Endothelial cell of umbilical vein (primary cell): ENCODE data around the gene ICE2. TPM values are rescaled to one million over a fixed set of nuclear protein-coding genes. Genes with fewer than 3 reads are reported as not detected.

Experiments
- BruUV-seq: library from RNA; stranded (reverse); fragments of 400-500 nt; replicated peaks from 2 replicates; lab custom pipeline; 2021; lab: Mats Ljungman, UMichigan
- CTCF ChIA-PET: fragments of 300-600, 350-600 bp; sonication (Branson Sonifier 250); formaldehyde crosslinking; loops from one replicate; lab custom pipeline; 2021; ENCODE audit warnings: antibody characterized with exemption, inconsistent platforms; lab: Charles Lee
- POLR2A ChIA-PET: fragments of 300-600, 350-600 bp; sonication (Branson Sonifier 250); formaldehyde crosslinking; loops from one replicate; lab custom pipeline; 2021; ENCODE audit warnings: antibody characterized with exemption, inconsistent platforms; lab: Charles Lee
- DNase-seq: peaks from one replicate; pipeline ENCODE4 v3.0.0-alpha.2; 2011; ENCODE audit warnings: low read depth, low spot score
- FAIRE-seq: peaks from 2 replicates; lab custom pipeline; 2011; peaks lifted over from hg19 to GRCh38; lab: Jason Lieb, UNC
- H2AFZ ChIP-seq: 2 replicates; pipeline ENCODE4 v1.6.0; 2012; ENCODE audit warnings: low read depth, low read length, control low read depth, inconsistent platforms
- H3K27ac ChIP-seq: 2 replicates; pipeline ENCODE4 v1.5.1; 2011; ENCODE audit warnings: low read depth, mild to moderate bottlenecking, control low read depth, low read length, moderate library complexity; ENCODE audit not compliant: insufficient read depth
- H3K27me3 ChIP-seq, 2 experiments: 2 replicates each; pipeline versions ENCODE4 v1.6.0 to v1.6.1; 2011; ENCODE audit warnings: low read length in 2 of 2, mixed read lengths in 1 of 2; ENCODE audit not compliant: control insufficient read depth in 2 of 2, insufficient read depth in 2 of 2
- H3K36me3 ChIP-seq, 2 experiments: 2 replicates in 1 of 2; 3 replicates in 1 of 2; pipeline ENCODE4 v1.5.1; 2011; ENCODE audit warnings: low read length in 2 of 2, mild to moderate bottlenecking in 1 of 2, moderate library complexity in 1 of 2; ENCODE audit not compliant: control insufficient read depth in 2 of 2, insufficient read depth in 2 of 2; ENCODE audit errors: extremely low read depth in 1 of 2
- H3K4me1 ChIP-seq: 3 replicates; pipeline ENCODE4 v1.5.1; 2011; ENCODE audit warnings: mild to moderate bottlenecking, low read length; ENCODE audit not compliant: control insufficient read depth, insufficient read depth; ENCODE audit errors: extremely low read depth
- H3K4me2 ChIP-seq: 2 replicates; pipeline ENCODE4 v1.6.1; 2011; ENCODE audit warnings: low read length, control low read depth, mixed read lengths; ENCODE audit not compliant: insufficient read depth
- H3K4me3 ChIP-seq, 3 experiments: fragments of 200-600 bp in 1 of 3; sonication (generic), shearing (Covaris generic) in 1 of 3; replicated peaks in 1 of 3; 2 replicates each; pipeline ENCODE4 v1.5.1; 2011 to 2016; ENCODE audit warnings: control low read depth in 3 of 3, low read length in 3 of 3, mild to moderate bottlenecking in 2 of 3, inconsistent platforms in 1 of 3, low read depth in 1 of 3, moderate library complexity in 1 of 3; ENCODE audit not compliant: insufficient read depth in 1 of 3
- H3K79me2 ChIP-seq: 2 replicates; pipeline ENCODE4 v1.6.0; 2012; ENCODE audit warnings: low read length, inconsistent platforms; ENCODE audit not compliant: control insufficient read depth, insufficient read depth
- H3K9ac ChIP-seq: replicated peaks from 2 replicates; pipeline ENCODE3; 2011; ENCODE audit warnings: low read length, control low read depth; ENCODE audit not compliant: insufficient read depth; ENCODE audit errors: extremely low read depth
- H3K9me1 ChIP-seq: replicated peaks from 3 replicates; pipeline ENCODE4 v1.6.0; 2011; ENCODE audit warnings: mild to moderate bottlenecking, low read length; ENCODE audit not compliant: control insufficient read depth, insufficient read depth; ENCODE audit errors: extremely low read depth
- H3K9me3 ChIP-seq: replicated peaks from 2 replicates; pipeline ENCODE4 v1.5.1; 2012; ENCODE audit warnings: low read length, inconsistent platforms; ENCODE audit not compliant: control insufficient read depth, insufficient read depth
- H4K20me1 ChIP-seq: replicated peaks from 2 replicates; pipeline ENCODE3; 2011; ENCODE audit warnings: mild to moderate bottlenecking, low read length; ENCODE audit not compliant: control insufficient read depth, insufficient read depth; ENCODE audit errors: extremely low read depth
- EZH2 ChIP-seq: IDR thresholded peaks from 2 replicates; pipeline ENCODE4 v1.6.1; 2012; ENCODE audit warnings: borderline replicate concordance, low read depth, mild to moderate bottlenecking, moderate library complexity, low read length, inconsistent platforms; ENCODE audit not compliant: severe bottlenecking
- FOS ChIP-seq: IDR thresholded peaks from 2 replicates; pipeline ENCODE4 v1.6.1; 2011; ENCODE audit warnings: mild to moderate bottlenecking, low read length, moderate library complexity, borderline replicate concordance; ENCODE audit not compliant: insufficient read depth
- GATA2 ChIP-seq: IDR thresholded peaks from 2 replicates; pipeline ENCODE4 v1.7.0; 2011; ENCODE audit warnings: low read depth, mild to moderate bottlenecking, moderate library complexity, mixed read lengths, low read length; ENCODE audit not compliant: insufficient read length, insufficient read depth
- JUN ChIP-seq: IDR thresholded peaks from 2 replicates; pipeline ENCODE4 v1.6.1; 2011; ENCODE audit warnings: borderline replicate concordance, low read depth; ENCODE audit not compliant: insufficient read length, insufficient read depth
- MYC ChIP-seq: IDR thresholded peaks from one replicate; pipeline ENCODE4 v1.6.1; 2011; ENCODE audit warnings: mild to moderate bottlenecking, low read depth, low read length
- POLR2A ChIP-seq: IDR thresholded peaks from 2 replicates; pipeline ENCODE4 v1.6.1; 2012; ENCODE audit warnings: low read depth, mild to moderate bottlenecking, control low read depth, low read length
- POLR2AphosphoS5 ChIP-seq: IDR thresholded peaks from 2 replicates; pipeline ENCODE4 v1.6.1; 2012; ENCODE audit warnings: low read depth, mild to moderate bottlenecking, control low read depth, low read length, moderate library complexity; ENCODE audit not compliant: insufficient read depth
- dilution Hi-C: fragments of 300-500 bp; cut with MboI; formaldehyde crosslinking; loops from one replicate; pipeline ENCODE4 v1.15.0; 2019; ENCODE audit warnings: low sequenced_read_pairs; ENCODE audit not compliant: extremely low pct_ligation_motif_present
- intact Hi-C: fragments of 100-400 bp; cut with micrococcal nuclease; formaldehyde crosslinking; loops from one replicate; pipeline ENCODE4 v1.10.0; 2022
- polyA plus RNA-seq, 4 experiments: library from polyadenylated mRNA; depleted of rRNA in 3 of 4; stranded (reverse) in 3 of 4; unstranded in 1 of 4; fragments of >200 nt; gene quantifications; 2 replicates each; pipeline versions ENCODE4 v1.2.1 to v1.2.3, GENCODE V29; 2011 to 2012; ENCODE audit warnings: missing spikeins in 1 of 4
- total RNA-seq: library from RNA; stranded (reverse); gene quantifications from 2 replicates; pipeline ENCODE4 v1.2.3, GENCODE V29; 2021
- TF ChIP-seq, protein P1 (sequence below): IDR thresholded peaks from 2 replicates; pipeline ENCODE4 v1.6.1; 2011; ENCODE audit not compliant: insufficient read depth, insufficient read length
- TF ChIP-seq, protein P2 (sequence below), 2 donors: IDR thresholded peaks; 1 replicate in 1 of 2; 2 replicates in 1 of 2; pipeline ENCODE4 v1.5.1; 2011; ENCODE audit warnings: low read length in 2 of 2, mild to moderate bottlenecking in 2 of 2, moderate library complexity in 2 of 2, control low read depth in 1 of 2, inconsistent platforms in 1 of 2, low read depth in 1 of 2; ENCODE audit not compliant: insufficient read depth in 1 of 2; ENCODE audit errors: extremely low read depth in 1 of 2

The ICE2 gene
- total and polyA plus RNA-seq, 2 donors (not counting 3 experiments of a cell fraction or from before 2014, with no cell fraction given), result 22.1 to 57.0 TPM

DNA sequence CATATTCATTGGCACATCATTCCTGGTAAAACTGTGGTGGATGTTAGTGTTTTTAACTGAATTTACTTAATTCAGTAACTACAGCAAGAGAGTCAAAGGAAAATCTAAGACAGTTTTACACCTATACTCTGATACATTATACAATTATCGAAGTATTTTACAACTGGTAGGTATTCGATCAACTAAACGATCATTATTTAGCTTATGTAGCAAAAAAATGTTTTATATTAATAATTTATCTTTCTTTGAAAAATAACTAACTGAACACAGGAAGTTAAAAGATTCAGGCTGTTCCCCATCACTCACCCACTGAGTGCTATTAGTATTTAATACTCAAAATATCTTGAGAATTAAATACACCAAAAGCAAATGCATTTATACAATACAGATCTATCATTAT lies 21.0 kb downstream of the ICE2 start:
- H4K20me1 ChIP-seq, result no peaks in the 10 kb centered on the region
- dilution Hi-C loops, result no loop called here
- FAIRE-seq (no peak), DNase-seq (no peak)
- H3K4me1 ChIP-seq, result peaks cover 2% of the 10 kb centered on the region
- ChIA-PET CTCF (interaction anchor here (0.5 kb wide), 1 partner anchor 60 kb away, joined by 4 read pairs; the partner anchor contains the start of gene ANXA2), POLR2A (no interaction called here)
- intact Hi-C loops, result no loop called here
- no peak overlapping the region for H3K9ac ChIP-seq
- H2AFZ ChIP-seq, result no peak overlapping the region
- H3K9me3 ChIP-seq, result no peaks in the 10 kb centered on the region
- peaks cover 0 to 5% of the 10 kb centered on the region in 2 experiments for H3K36me3 ChIP-seq
- no peaks in the 10 kb centered on the region for H3K27me3 ChIP-seq
- H3K9me1 ChIP-seq, result no peaks in the 10 kb centered on the region
- TF ChIP-seq POLR2A (no peak), MYC (no peak), FOS (no peak), JUN (no peak)
- BruUV-seq, result no TSS peak
- no peak overlapping the region for H3K4me3 ChIP-seq
- H3K79me2 ChIP-seq, result no peaks in the 10 kb centered on the region
- H3K4me2 ChIP-seq, result no peak overlapping the region
- no peak overlapping the region for H3K27ac ChIP-seq

GRCh38 chr15:60454824-60455223 lies 24.1 kb downstream of the ICE2 start:
- H3K9me1 ChIP-seq, result no peaks in the 10 kb centered on the region
- intact Hi-C loops (no loop called here), dilution Hi-C loops (no loop called here)
- no peaks in the 10 kb centered on the region for H4K20me1 ChIP-seq
- FAIRE-seq, result no peak
- BruUV-seq, result no TSS peak
- peaks cover 2% of the 10 kb centered on the region for H3K4me1 ChIP-seq
- H3K27me3 ChIP-seq, result no peaks in the 10 kb centered on the region
- H3K4me3 ChIP-seq, result no peak overlapping the region
- TF ChIP-seq, protein P1, sequence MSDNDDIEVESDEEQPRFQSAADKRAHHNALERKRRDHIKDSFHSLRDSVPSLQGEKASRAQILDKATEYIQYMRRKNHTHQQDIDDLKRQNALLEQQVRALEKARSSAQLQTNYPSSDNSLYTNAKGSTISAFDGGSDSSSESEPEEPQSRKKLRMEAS, result no peak
- TF ChIP-seq MYC (no peak), JUN (no peak), EZH2 (no peak), FOS (no peak), POLR2AphosphoS5 (no peak), GATA2 (no peak), POLR2A (no peak)
- TF ChIP-seq, protein P2, sequence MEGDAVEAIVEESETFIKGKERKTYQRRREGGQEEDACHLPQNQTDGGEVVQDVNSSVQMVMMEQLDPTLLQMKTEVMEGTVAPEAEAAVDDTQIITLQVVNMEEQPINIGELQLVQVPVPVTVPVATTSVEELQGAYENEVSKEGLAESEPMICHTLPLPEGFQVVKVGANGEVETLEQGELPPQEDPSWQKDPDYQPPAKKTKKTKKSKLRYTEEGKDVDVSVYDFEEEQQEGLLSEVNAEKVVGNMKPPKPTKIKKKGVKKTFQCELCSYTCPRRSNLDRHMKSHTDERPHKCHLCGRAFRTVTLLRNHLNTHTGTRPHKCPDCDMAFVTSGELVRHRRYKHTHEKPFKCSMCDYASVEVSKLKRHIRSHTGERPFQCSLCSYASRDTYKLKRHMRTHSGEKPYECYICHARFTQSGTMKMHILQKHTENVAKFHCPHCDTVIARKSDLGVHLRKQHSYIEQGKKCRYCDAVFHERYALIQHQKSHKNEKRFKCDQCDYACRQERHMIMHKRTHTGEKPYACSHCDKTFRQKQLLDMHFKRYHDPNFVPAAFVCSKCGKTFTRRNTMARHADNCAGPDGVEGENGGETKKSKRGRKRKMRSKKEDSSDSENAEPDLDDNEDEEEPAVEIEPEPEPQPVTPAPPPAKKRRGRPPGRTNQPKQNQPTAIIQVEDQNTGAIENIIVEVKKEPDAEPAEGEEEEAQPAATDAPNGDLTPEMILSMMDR (IDR thresholded peaks at IDR 0.05; ENCODE audit: extremely low read depth in 1 of 2, insufficient read depth in 1 of 2, low read depth in 1 of 2, low read length in 2 of 2), result no peak
- H3K9me3 ChIP-seq, result no peaks in the 10 kb centered on the region
- ChIA-PET CTCF (interaction anchor here (1.2 to 2.8 kb wide), 2 partner anchors 11 kb away, joined by 4 to 12 read pairs; no protein-coding TSS in a partner anchor), POLR2A (interaction anchor here (0.6 kb wide), 1 partner anchor 322 kb away, joined by 3 read pairs; no protein-coding TSS in a partner anchor)
- H3K4me2 ChIP-seq, result no peak overlapping the region
- no peak overlapping the region for H3K27ac ChIP-seq
- H3K79me2 ChIP-seq, result no peaks in the 10 kb centered on the region
- no peak for DNase-seq
- peaks cover 0 to 8% of the 10 kb centered on the region in 2 experiments for H3K36me3 ChIP-seq
- no peak overlapping the region for H2AFZ ChIP-seq
- H3K9ac ChIP-seq, result no peak overlapping the region
